C1 segment of cervical spinal cord (tissue), 14 donors: ENCODE data around the gene AFG3L2.

Experiments
- DNase-seq, 14 donors: peaks; one replicate each; lab custom pipeline; 2025; lab: John Stamatoyannopoulos, UW

Gene AFG3L2

GRCh38 chr18:12361770-12362378, 15.2 kb downstream of the AFG3L2 start:
- no peak for DNase-seq

GRCh38 chr18:12359515-12359927, 17.5 kb downstream of the AFG3L2 start:
- no peak for DNase-seq

GRCh38 chr18:12352188-12352587, 24.8 kb downstream of the AFG3L2 start:
- no peak for DNase-seq

- no peak for DNase-seq
Measured at GRCh38 chr18:12347895-12348294, 29.1 kb downstream of the AFG3L2 start.

GRCh38 chr18:12346240-12346565, 30.8 kb downstream of the AFG3L2 start:
- no peak for DNase-seq

- no peak for DNase-seq
Measured at GRCh38 chr18:12345491-12346239, 31.4 kb downstream of the AFG3L2 start.

GRCh38 chr18:12342661-12343060, 34.4 kb downstream of the AFG3L2 start:
- no peak for DNase-seq

- no peak for DNase-seq
Measured at GRCh38 chr18:12340945-12341660, 35.9 kb downstream of the AFG3L2 start.

GRCh38 chr18:12338382-12338781, 38.6 kb downstream of the AFG3L2 start:
- no peak for DNase-seq

- no peak for DNase-seq
Measured at GRCh38 chr18:12336887-12337286, 40.1 kb downstream of the AFG3L2 start.

- no peak for DNase-seq
Measured at GRCh38 chr18:12336171-12336613, 40.8 kb downstream of the AFG3L2 start.

- DNase-seq, result no peak
Measured at GRCh38 chr18:12335503-12335902, 41.5 kb downstream of the AFG3L2 start.

GRCh38 chr18:12334863-12335262, 42.2 kb downstream of the AFG3L2 start:
- no peak for DNase-seq

GRCh38 chr18:12334366-12334808, 42.6 kb downstream of the AFG3L2 start:
- no peak for DNase-seq

- DNase-seq, result no peak
Measured at GRCh38 chr18:12333506-12334290, 43.3 kb downstream of the AFG3L2 start.

GRCh38 chr18:12330766-12331165, 46.3 kb downstream of the AFG3L2 start:
- DNase-seq, result no peak

- no peak for DNase-seq
Measured at GRCh38 chr18:12329125-12329698, 47.8 kb downstream of the AFG3L2 start.

GRCh38 chr18:12328179-12328823, 48.7 kb downstream of the AFG3L2 start:
- no peak for DNase-seq

- DNase-seq, result peak in 3 of 14 donors; percentile 24 to 43 (median 34)
Measured at GRCh38 chr18:12327510-12328178, 49.4 kb downstream of the AFG3L2 start.

- no peak for DNase-seq
Measured at GRCh38 chr18:12326711-12327460, 50.1 kb downstream of the AFG3L2 start.
